ENCODE measurements around the gene C5orf63. TPM values are rescaled to one million over a fixed set of nuclear protein-coding genes. Genes with fewer than 3 reads are reported as not detected.

C5orf63 gene
- 3.1 to 4.9 TPM (median 4.0 TPM) in 5 replicates for total RNA-seq (2022; extraction: Qiagen RNA extraction; ENCODE audit: low read depth)

GRCh38 chr5:127072861-127073846, at the start of gene C5orf63:
C5orf63 (minus strand) TSS chr5:127073502; CDS start chr5:127058995, 14,507 bp downstream.

DNA sequence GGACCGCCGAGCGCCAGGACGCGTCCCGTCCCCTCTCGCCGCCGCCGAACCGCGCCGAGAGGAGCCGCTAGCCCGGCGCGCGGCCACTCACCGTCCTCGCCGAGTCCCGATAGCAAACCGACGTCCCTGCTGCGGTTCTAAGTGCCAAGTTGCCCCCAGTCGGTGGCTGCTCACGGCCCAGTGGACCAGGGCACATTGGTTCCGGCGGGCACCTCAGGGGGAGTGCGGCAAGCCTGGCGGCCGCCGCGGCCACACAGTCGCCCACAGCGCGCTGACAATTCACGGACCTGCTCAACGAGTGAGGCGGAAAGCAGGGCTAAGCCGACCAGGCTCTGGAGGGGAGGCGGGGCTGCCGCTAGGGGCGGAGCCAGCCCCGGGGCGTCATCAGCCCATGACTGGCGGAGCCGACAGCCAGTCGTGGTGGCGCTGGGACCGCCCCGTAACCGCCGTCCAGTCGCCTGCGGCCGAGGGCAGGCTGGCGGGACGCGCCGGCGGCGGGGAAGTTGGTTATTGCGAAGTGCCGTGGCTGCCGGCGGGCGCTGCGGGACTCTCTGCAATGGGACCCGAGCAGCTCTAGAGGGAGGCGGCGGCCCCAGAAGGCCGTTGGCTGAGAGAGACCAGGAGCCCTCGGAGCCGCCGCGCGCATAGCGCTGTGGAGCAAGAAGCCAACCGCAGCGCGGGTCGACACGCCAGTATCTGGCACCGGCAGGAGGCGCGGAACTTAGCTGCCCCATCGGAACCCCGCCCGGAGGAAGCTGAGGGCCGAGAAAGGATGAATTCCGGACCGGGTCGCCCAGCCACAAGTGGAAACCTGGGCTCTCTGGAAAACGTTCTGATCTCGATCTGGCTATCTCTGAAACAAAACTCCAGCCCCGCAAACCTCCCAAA, 42.8 kb downstream of the C5orf63 start, which contains the start of gene MARCHF3:
MARCHF3 (minus strand) TSS at position 300 of the 888 bp plus-strand sequence. CDS start 112,387 bp downstream, outside the sequence.

Other genes starting within 250 kb of the C5orf63 start
- gene MARCHF3, start 42.9 kb downstream of the C5orf63 start, total RNA-seq (2022; extraction: Qiagen RNA extraction; ENCODE audit: low read depth): 0.90 to 1.5 TPM (median 1.1 TPM) in 5 replicates
- not detected in 5 replicates for gene MEGF10, start 217.3 kb upstream of the C5orf63 start, total RNA-seq (2022; extraction: Qiagen RNA extraction; ENCODE audit: low read depth)

Measured in A549 treated with DMSO at 1 μM for 4 hours (cell line).